CD8-positive, alpha-beta memory T cell (primary cell): Measurements from ENCODE around the gene PPP2R1B. TPM values are rescaled to one million over a fixed set of nuclear protein-coding genes. Genes with fewer than 3 reads are reported as not detected.
A peak's percentile ranks its signal among the peaks of the same experiment; 100 is the strongest.

Source experiments
- CTCF ChIA-PET: fragments of 350-600 bp; sonication (Branson Sonifier 250); formaldehyde crosslinking; loops from one replicate; lab custom pipeline; 2021; ENCODE audit warnings: antibody characterized with exemption; lab: Charles Lee
- POLR2A ChIA-PET: fragments of 350-600 bp; sonication (Branson Sonifier 250); formaldehyde crosslinking; loops from one replicate; lab custom pipeline; 2021; ENCODE audit warnings: antibody characterized with exemption; lab: Charles Lee
- DNase-seq, 5 donors: peaks; one replicate each; pipeline versions ENCODE4 v3.0.0 to v3.0.0-alpha.2; 2020 to 2022; ENCODE audit warnings: mixed read lengths in 1 of 5
- H3K27ac ChIP-seq: one replicate; pipeline ENCODE4 v1.7.0; 2013; ENCODE audit warnings: low read depth, mild to moderate bottlenecking, low read length, moderate library complexity
- H3K27me3 ChIP-seq: 2 replicates; pipeline ENCODE4 v1.7.0; 2013; ENCODE audit warnings: low read length, mild to moderate bottlenecking; ENCODE audit not compliant: insufficient read depth, poor library complexity, severe bottlenecking
- H3K36me3 ChIP-seq: 2 replicates; pipeline ENCODE4 v1.7.0; 2013; ENCODE audit warnings: mild to moderate bottlenecking, low read length, moderate library complexity; ENCODE audit not compliant: insufficient read depth
- H3K4me1 ChIP-seq: 2 replicates; pipeline ENCODE4 v1.7.0; 2013; ENCODE audit warnings: mild to moderate bottlenecking, low read length, moderate library complexity; ENCODE audit not compliant: insufficient read depth
- H3K4me3 ChIP-seq: 2 replicates; pipeline ENCODE4 v1.7.0; 2013; ENCODE audit warnings: mild to moderate bottlenecking, low read length
- H3K9me3 ChIP-seq: 2 replicates; pipeline ENCODE4 v1.7.0; 2013; ENCODE audit warnings: mild to moderate bottlenecking, low read length
- H3K27ac Mint-ChIP-seq, 8 donors: one replicate each; pipeline ENCODE4 v1.8.0; 2020 to 2021; ENCODE audit warnings: mixed read lengths in 8 of 8, mild to moderate bottlenecking in 6 of 8, inconsistent platforms in 3 of 8, moderate library complexity in 3 of 8
- H3K27me3 Mint-ChIP-seq, 2 donors: one replicate each; pipeline ENCODE4 v1.8.0; 2020 to 2021; ENCODE audit warnings: mixed read lengths in 2 of 2, mild to moderate bottlenecking in 1 of 2, moderate library complexity in 1 of 2
- H3K36me3 Mint-ChIP-seq, 3 donors: one replicate each; pipeline ENCODE4 v1.8.0; 2020 to 2021; ENCODE audit warnings: mixed read lengths in 3 of 3, inconsistent platforms in 1 of 3, mild to moderate bottlenecking in 1 of 3
- H3K4me1 Mint-ChIP-seq, 3 donors: one replicate each; pipeline ENCODE4 v1.8.0; 2020 to 2021; ENCODE audit warnings: mixed read lengths in 3 of 3, inconsistent platforms in 1 of 3, mild to moderate bottlenecking in 1 of 3
- H3K4me3 Mint-ChIP-seq, 7 donors: one replicate each; pipeline ENCODE4 v1.8.0; 2020 to 2021; ENCODE audit warnings: mixed read lengths in 7 of 7, mild to moderate bottlenecking in 6 of 7, moderate library complexity in 4 of 7, inconsistent platforms in 2 of 7
- H3K9me3 Mint-ChIP-seq, 5 donors: one replicate each; pipeline ENCODE4 v1.8.0; 2020 to 2022; ENCODE audit warnings: mixed read lengths in 5 of 5, mild to moderate bottlenecking in 3 of 5, moderate library complexity in 2 of 5, inconsistent platforms in 1 of 5
- polyA plus RNA-seq: library from polyadenylated mRNA; unstranded; fragments of 300-500 nt; fragmentation: Illumina TruSeq; gene quantifications from one replicate; pipeline ENCODE4 v1.2.3, GENCODE V29; 2021
- total RNA-seq, 2 experiments: library from RNA; stranded (reverse); gene quantifications; one replicate each; pipeline ENCODE4 v1.2.3, GENCODE V29; 2021

Gene PPP2R1B
- total and polyA plus RNA-seq, 3 experiments from 2014 or later = 21.9 to 61.6 (median 55.3) TPM

- H3K27me3 ChIP-seq = no peaks in the 10 kb centered on the region
- no peak overlapping the region for H3K27ac ChIP-seq
- no peak overlapping the region for H3K27ac Mint-ChIP-seq
- CTCF ChIA-PET = interaction anchor here (0.9 kb wide), 1 partner anchor 20 kb away, joined by 3 read pairs; no protein-coding TSS in a partner anchor
- H3K4me1 ChIP-seq = peaks cover 11% of the 10 kb centered on the region
- peaks cover 31% of the 10 kb centered on the region for H3K36me3 ChIP-seq
- H3K27me3 Mint-ChIP-seq = no peaks in the 10 kb centered on the region
- no peak overlapping the region for H3K4me3 Mint-ChIP-seq
- peaks cover 0 to 82% (median 28%) of the 10 kb centered on the region in 3 donors for H3K36me3 Mint-ChIP-seq
- H3K4me1 Mint-ChIP-seq = peaks cover 31 to 38% (median 36%) of the 10 kb centered on the region in 3 donors
- no peaks in the 10 kb centered on the region for H3K9me3 Mint-ChIP-seq
- no peaks in the 10 kb centered on the region for H3K9me3 ChIP-seq
- no peak for DNase-seq
- POLR2A ChIA-PET = no interaction called here
- no peak overlapping the region for H3K4me3 ChIP-seq
Observed at GRCh38 chr11:111759778-111760407, 6.3 kb downstream of the PPP2R1B start.

- Mint-ChIP-seq H3K27ac (peak overlapping the region in 1 of 8 donors; percentile 12), H3K27me3 (no peaks in the 10 kb centered on the region), H3K36me3 (peaks cover 0 to 84% (median 28%) of the 10 kb centered on the region in 3 donors), H3K4me1 (peaks cover 26 to 33% (median 31%) of the 10 kb centered on the region in 3 donors), H3K9me3 (no peaks in the 10 kb centered on the region), H3K4me3 (no peak overlapping the region)
- H3K4me1 ChIP-seq = peaks cover 6% of the 10 kb centered on the region
- DNase-seq = no peak
- ChIA-PET POLR2A (no interaction called here), CTCF (interaction anchor here (1.4 kb wide), 1 partner anchor 18 kb away, joined by 3 read pairs; no protein-coding TSS in a partner anchor)
- H3K27me3 ChIP-seq = no peaks in the 10 kb centered on the region
- H3K27ac ChIP-seq = no peak overlapping the region
- H3K36me3 ChIP-seq = peaks cover 34% of the 10 kb centered on the region
- H3K9me3 ChIP-seq = no peaks in the 10 kb centered on the region
- H3K4me3 ChIP-seq = no peak overlapping the region
Observed at GRCh38 chr11:111759376-111759775, 6.8 kb downstream of the PPP2R1B start.

DNA sequence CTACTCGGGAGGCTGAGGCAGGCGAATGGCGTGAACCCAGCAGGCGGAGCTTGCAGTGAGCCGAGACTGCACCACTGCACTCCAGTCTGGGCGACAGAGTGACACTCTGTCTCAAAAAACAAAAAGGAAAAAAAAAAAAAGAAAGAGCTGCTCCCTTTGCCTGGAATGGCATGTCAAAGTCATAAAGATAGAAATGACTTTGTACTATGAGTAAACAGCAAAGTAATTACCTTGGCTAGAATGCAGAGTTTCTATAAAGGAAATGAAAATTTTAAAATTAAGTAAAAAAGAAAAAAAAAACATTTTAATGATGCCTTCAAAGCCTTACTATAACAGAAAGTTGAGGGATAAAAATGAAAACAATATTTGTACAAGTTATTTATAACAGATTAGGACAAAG lies 10.1 kb downstream of the PPP2R1B start:
- H3K4me1 ChIP-seq = no peaks in the 10 kb centered on the region
- H3K27me3 ChIP-seq = no peaks in the 10 kb centered on the region
- H3K27me3 Mint-ChIP-seq = no peaks in the 10 kb centered on the region
- ChIA-PET CTCF (interaction anchor here (1.3 to 1.5 kb wide), 2 partner anchors 9 to 12 kb away, joined by 3 to 6 read pairs; no protein-coding TSS in a partner anchor), POLR2A (no interaction called here)
- H3K27ac ChIP-seq = no peak overlapping the region
- no peaks in the 10 kb centered on the region for H3K9me3 ChIP-seq
- H3K36me3 Mint-ChIP-seq = peaks cover 0 to 85% (median 20%) of the 10 kb centered on the region in 3 donors
- no peaks in the 10 kb centered on the region for H3K9me3 Mint-ChIP-seq
- peaks cover 45% of the 10 kb centered on the region for H3K36me3 ChIP-seq
- H3K4me3 Mint-ChIP-seq = no peak overlapping the region
- no peak for DNase-seq
- no peak overlapping the region for H3K27ac Mint-ChIP-seq
- peaks cover 3 to 7% (median 5%) of the 10 kb centered on the region in 3 donors for H3K4me1 Mint-ChIP-seq
- H3K4me3 ChIP-seq = no peak overlapping the region

GRCh38 chr11:111749646-111750045 lies 16.5 kb downstream of the PPP2R1B start:
- Histone ChIP-seq H3K4me1 (no peaks in the 10 kb centered on the region), H3K27me3 (no peaks in the 10 kb centered on the region), H3K27ac (no peak overlapping the region), H3K9me3 (no peaks in the 10 kb centered on the region), H3K4me3 (no peak overlapping the region), H3K36me3 (peaks cover 36% of the 10 kb centered on the region)
- POLR2A ChIA-PET = interaction anchor here (0.6 kb wide), 1 partner anchor 20 kb away, joined by 11 read pairs; no protein-coding TSS in a partner anchor
- CTCF ChIA-PET = no interaction called here
- no peak for DNase-seq
- no peaks in the 10 kb centered on the region for H3K9me3 Mint-ChIP-seq
- H3K4me3 Mint-ChIP-seq = no peak overlapping the region
- H3K36me3 Mint-ChIP-seq = peaks cover 23 to 92% (median 24%) of the 10 kb centered on the region in 3 donors
- H3K4me1 Mint-ChIP-seq = peaks cover 2 to 9% (median 3%) of the 10 kb centered on the region in 3 donors
- H3K27ac Mint-ChIP-seq = no peak overlapping the region
- no peaks in the 10 kb centered on the region for H3K27me3 Mint-ChIP-seq

- Histone ChIP-seq H3K27ac (no peak overlapping the region), H3K4me1 (no peaks in the 10 kb centered on the region), H3K27me3 (no peaks in the 10 kb centered on the region), H3K36me3 (peaks cover 36% of the 10 kb centered on the region), H3K9me3 (no peaks in the 10 kb centered on the region), H3K4me3 (no peak overlapping the region)
- no peaks in the 10 kb centered on the region for H3K9me3 Mint-ChIP-seq
- POLR2A ChIA-PET = interaction anchor here (0.8 kb wide), 1 partner anchor 18 kb away, joined by 3 read pairs; the partner anchor contains the start of gene PPP2R1B
- no peaks in the 10 kb centered on the region for H3K27me3 Mint-ChIP-seq
- peaks cover 2 to 9% (median 3%) of the 10 kb centered on the region in 3 donors for H3K4me1 Mint-ChIP-seq
- no peak for DNase-seq
- CTCF ChIA-PET = interaction anchor here (1.4 kb wide), 1 partner anchor 8 kb away, joined by 6 read pairs; no protein-coding TSS in a partner anchor
- H3K36me3 Mint-ChIP-seq = peaks cover 23 to 92% (median 29%) of the 10 kb centered on the region in 3 donors
- H3K4me3 Mint-ChIP-seq = no peak overlapping the region
- peak overlapping the region in 4 of 8 donors; percentile 16 to 66 (median 31) for H3K27ac Mint-ChIP-seq
Observed at GRCh38 chr11:111748035-111748804, 18.0 kb downstream of the PPP2R1B start.

- peaks cover 2 to 9% (median 9%) of the 10 kb centered on the region in 3 donors for H3K4me1 Mint-ChIP-seq
- Histone ChIP-seq H3K27me3 (no peaks in the 10 kb centered on the region), H3K36me3 (peaks cover 42% of the 10 kb centered on the region), H3K4me3 (no peak overlapping the region), H3K27ac (no peak overlapping the region), H3K9me3 (no peaks in the 10 kb centered on the region), H3K4me1 (no peaks in the 10 kb centered on the region)
- CTCF ChIA-PET = interaction anchor here (1.5 kb wide), 1 partner anchor 96 kb away, joined by 3 read pairs; no protein-coding TSS in a partner anchor
- no peak for DNase-seq
- H3K27ac Mint-ChIP-seq = no peak overlapping the region
- peaks cover 27 to 91% (median 35%) of the 10 kb centered on the region in 3 donors for H3K36me3 Mint-ChIP-seq
- POLR2A ChIA-PET = no interaction called here
- H3K4me3 Mint-ChIP-seq = no peak overlapping the region
- no peaks in the 10 kb centered on the region for H3K9me3 Mint-ChIP-seq
- no peaks in the 10 kb centered on the region for H3K27me3 Mint-ChIP-seq
Observed at GRCh38 chr11:111745719-111746504, 20.3 kb downstream of the PPP2R1B start.

DNA sequence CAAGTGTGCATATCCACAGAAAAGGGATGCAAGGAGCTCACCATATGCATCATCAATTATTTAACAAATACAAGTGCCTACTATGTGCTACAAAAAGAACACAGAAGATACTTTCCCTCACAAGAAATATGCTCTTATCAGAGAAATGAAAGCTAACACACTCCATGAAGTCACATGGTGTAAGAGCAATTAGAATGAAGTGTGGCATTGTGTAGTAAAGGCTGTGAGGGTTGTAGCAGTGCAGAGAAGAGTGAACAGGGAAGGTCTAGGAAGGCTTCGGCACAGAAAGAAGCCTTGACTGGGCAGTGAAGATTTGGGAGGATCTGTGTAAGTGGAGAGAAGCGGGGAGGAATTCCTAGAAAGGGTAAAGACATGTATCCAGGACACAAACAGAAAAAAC lies 22.5 kb downstream of the PPP2R1B start:
- Histone ChIP-seq H3K9me3 (no peaks in the 10 kb centered on the region), H3K4me1 (no peaks in the 10 kb centered on the region), H3K27ac (no peak overlapping the region), H3K27me3 (no peaks in the 10 kb centered on the region), H3K36me3 (peaks cover 44% of the 10 kb centered on the region), H3K4me3 (no peak overlapping the region)
- POLR2A ChIA-PET = no interaction called here
- no peaks in the 10 kb centered on the region for H3K9me3 Mint-ChIP-seq
- CTCF ChIA-PET = no interaction called here
- H3K36me3 Mint-ChIP-seq = peaks cover 27 to 91% (median 38%) of the 10 kb centered on the region in 3 donors
- H3K4me1 Mint-ChIP-seq = peaks cover 2 to 13% (median 9%) of the 10 kb centered on the region in 3 donors
- DNase-seq = no peak
- H3K4me3 Mint-ChIP-seq = no peak overlapping the region
- H3K27ac Mint-ChIP-seq = peak overlapping the region in 1 of 8 donors; percentile 9
- no peaks in the 10 kb centered on the region for H3K27me3 Mint-ChIP-seq
